HepG2 (cell line): ENCODE data around the gene CAMKMT. TPM values are rescaled to one million over a fixed set of nuclear protein-coding genes. Genes with fewer than 3 reads are reported as not detected.

Experiments
- JARID2 ChIP-seq: sonication (generic); formaldehyde crosslinking; IDR thresholded peaks from 2 replicates; pipeline ENCODE4 v1.8.1; 2023; ENCODE audit warnings: missing genetic modification reagents, inconsistent platforms; ENCODE audit not compliant: insufficient replicate concordance
- MIER3 ChIP-seq: IDR thresholded peaks from 2 replicates; pipeline ENCODE4 v1.6.1; 2016; ENCODE audit warnings: missing compliant biosample characterization, borderline replicate concordance
- NKX3-1 ChIP-seq: sonication (generic); formaldehyde crosslinking; IDR thresholded peaks from 2 replicates; pipeline ENCODE4 v1.5.0; 2020; ENCODE audit warnings: missing genetic modification reagents
- POGK ChIP-seq: sonication (generic); formaldehyde crosslinking; conservative IDR thresholded peaks from 2 replicates; pipeline ENCODE4 v1.8.0; 2022; ENCODE audit warnings: mild to moderate bottlenecking, moderate library complexity, missing genetic modification reagents
- REPIN1 ChIP-seq: sonication (generic); formaldehyde crosslinking; IDR thresholded peaks from 2 replicates; pipeline ENCODE4 v1.8.0; 2022; ENCODE audit warnings: missing genetic modification reagents, low read depth, mild to moderate bottlenecking, borderline replicate concordance
- SCMH1 ChIP-seq: sonication (generic); formaldehyde crosslinking; IDR thresholded peaks from 2 replicates; pipeline ENCODE4 v1.9.0; 2021; ENCODE audit warnings: missing genetic modification reagents, mild to moderate bottlenecking, borderline replicate concordance
- SP5 ChIP-seq: IDR thresholded peaks from 2 replicates; pipeline ENCODE4 v1.6.1; 2016; ENCODE audit warnings: low read depth, borderline replicate concordance
- ZFY ChIP-seq: sonication (generic); formaldehyde crosslinking; IDR thresholded peaks from 2 replicates; pipeline ENCODE4 v1.4.0; 2020; ENCODE audit warnings: missing genetic modification reagents
- ZMAT5 ChIP-seq: sonication (generic); formaldehyde crosslinking; IDR thresholded peaks from 2 replicates; pipeline ENCODE4 v1.5.0; 2020; ENCODE audit warnings: mild to moderate bottlenecking, low read depth, missing genetic modification reagents, borderline replicate concordance
- ZNF225 ChIP-seq: sonication (generic); formaldehyde crosslinking; IDR thresholded peaks from 2 replicates; pipeline ENCODE4 v1.4.0; 2020; ENCODE audit warnings: mild to moderate bottlenecking, missing genetic modification reagents
- polyA plus RNA-seq, 8 experiments: library from polyadenylated mRNA; depleted of rRNA in 3 of 8; stranded (reverse) in 7 of 8; unstranded in 1 of 8; fragments of >200 nt; fragmentation: Illumina TruSeq in 4 of 8; extraction: Trizol in 4 of 8; gene quantifications; 2 replicates each; pipeline versions ENCODE4 v1.2.1 to v1.2.3, GENCODE V29; 2011 to 2016; ENCODE audit warnings: low read depth in 4 of 8, missing spikeins in 1 of 8, mixed read lengths in 1 of 8; ENCODE audit not compliant: insufficient read depth in 1 of 8
- total RNA-seq, 5 experiments: library from RNA; depleted of rRNA; stranded (reverse); fragments of >200 nt; fragmentation: Illumina TruSeq; extraction: Trizol; gene quantifications; 2 replicates each; pipeline ENCODE4 v1.2.3, GENCODE V29; 2016; ENCODE audit warnings: low read depth in 1 of 5

CAMKMT gene
- total and polyA plus RNA-seq, 2 of the 13 experiments (the other 11 are each of a cell fraction or from before 2014, with no cell fraction given), result 6.9 to 20.8 TPM

GRCh38 chr2:44769349-44770011, 407.7 kb downstream of the CAMKMT start (continued):
- TF ChIP-seq SCMH1 (no peak), NKX3-1 (CRISPR knock-in tag) (no peak), ZMAT5 (CRISPR knock-in tag) (no peak), MIER3 (no peak), ZNF225 (no peak), POGK (no peak), ZFY (CRISPR knock-in tag) (no peak), JARID2 (CRISPR knock-in tag) (no peak), REPIN1 (CRISPR knock-in tag) (no peak), SP5 (CRISPR knock-in tag) (no peak)
